ENCODE results near the gene DDR2.

GRCh38 chr1:162765788-162766187, 133.5 kb downstream of the DDR2 start:
- TF ChIP-seq CTCF (conservative IDR thresholded peaks at IDR 0.05; ENCODE audit: low read depth, low read length), result no peak
- no peak for TF ChIP-seq EZH2 (IDR thresholded peaks at IDR 0.05; ENCODE audit: low read length, unreplicated experiment)

All from PC-3 (cell line).